Central memory CD4-positive, alpha-beta T cell (primary cell): ENCODE data around the gene PLA2G12A.
A peak's percentile ranks its signal among the peaks of the same experiment; 100 is the strongest.
"Not testable (repeated sequence)": the region's sequence is repeated elsewhere in the genome, so short reads cannot be mapped to it uniquely, and the experiment has no call there.

ENCODE experiments used
- DNase-seq: peaks from one replicate; pipeline ENCODE4 v3.0.0; 2022

The PLA2G12A gene

DNA sequence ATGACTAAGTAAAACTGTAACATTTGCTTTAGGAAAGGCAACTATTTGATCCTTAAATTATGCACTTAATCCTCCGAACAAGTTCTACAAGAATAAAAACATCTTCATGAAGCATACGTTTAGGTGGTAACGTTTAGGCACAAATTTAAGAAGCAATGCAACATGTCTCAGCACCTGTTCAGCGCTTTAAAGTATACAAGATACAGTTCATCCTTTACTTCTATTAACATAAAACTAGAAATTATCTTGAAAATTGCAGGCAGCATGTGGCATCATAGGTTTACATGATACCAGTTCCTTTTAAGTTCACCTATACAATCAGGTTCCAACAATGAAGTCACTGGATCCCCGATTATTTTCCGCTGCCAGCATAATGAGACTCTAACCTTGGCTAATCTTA, 1.5 kb downstream of the PLA2G12A start:
- DNase-seq, result no peak

DNA sequence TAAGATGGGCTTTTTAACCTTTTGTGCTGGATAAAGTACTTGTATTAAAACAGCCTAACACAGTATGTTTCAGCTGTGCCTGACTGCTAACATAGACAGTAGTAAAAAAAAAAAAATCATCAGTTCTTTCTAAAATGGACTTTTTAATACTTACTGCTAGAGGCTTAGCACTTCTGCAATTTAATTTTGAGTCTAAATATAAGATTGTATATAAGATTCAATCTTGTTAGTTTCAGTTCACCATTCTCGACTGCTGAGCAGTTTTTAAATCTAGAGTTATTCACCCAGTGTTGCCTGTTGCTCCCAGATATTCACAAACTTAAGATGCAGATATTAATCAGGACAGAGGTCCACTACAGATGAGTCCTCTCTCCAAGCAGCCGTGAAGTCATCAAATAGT, 6.8 kb downstream of the PLA2G12A start:
- DNase-seq, result no peak

DNA sequence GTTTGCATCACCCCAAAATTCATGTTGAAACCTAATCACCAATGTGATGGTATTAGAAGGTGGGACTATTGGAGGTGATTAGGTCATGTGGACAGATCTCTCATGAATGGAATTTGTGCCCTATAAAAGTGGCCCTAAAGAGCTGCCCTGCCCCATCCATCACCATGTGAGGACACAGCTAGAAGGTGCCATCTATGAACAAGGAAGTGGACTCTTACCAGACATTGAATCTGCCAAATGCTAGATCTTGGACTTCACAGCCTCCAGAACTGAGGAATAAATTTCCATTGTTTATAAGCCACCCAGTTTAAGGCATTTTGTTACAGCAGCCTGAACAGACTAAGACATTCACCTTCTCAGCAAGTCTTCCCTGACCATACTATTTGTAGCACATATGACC, 7.5 kb downstream of the PLA2G12A start:
- no peak for DNase-seq

DNA sequence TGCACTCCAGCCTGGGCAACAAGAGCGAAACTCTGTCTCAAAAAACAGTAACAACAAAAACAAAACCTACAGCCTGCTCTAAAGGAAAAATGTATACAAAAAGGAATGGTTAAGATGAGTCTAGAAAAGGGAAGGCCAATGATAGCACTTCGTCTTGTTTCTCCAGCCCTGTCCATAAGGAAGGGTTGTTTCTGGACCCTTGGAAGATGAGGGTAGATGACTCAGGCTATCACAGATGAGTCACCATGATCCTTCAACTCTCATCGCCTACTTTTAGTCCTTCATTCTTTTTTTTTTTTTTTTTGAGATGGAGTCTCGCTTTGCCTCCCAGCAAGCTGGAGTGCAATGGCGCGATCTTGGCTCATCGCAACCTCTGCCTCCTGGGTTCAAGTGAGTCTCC, 8.8 kb downstream of the PLA2G12A start:
- DNase-seq, result no peak

DNA sequence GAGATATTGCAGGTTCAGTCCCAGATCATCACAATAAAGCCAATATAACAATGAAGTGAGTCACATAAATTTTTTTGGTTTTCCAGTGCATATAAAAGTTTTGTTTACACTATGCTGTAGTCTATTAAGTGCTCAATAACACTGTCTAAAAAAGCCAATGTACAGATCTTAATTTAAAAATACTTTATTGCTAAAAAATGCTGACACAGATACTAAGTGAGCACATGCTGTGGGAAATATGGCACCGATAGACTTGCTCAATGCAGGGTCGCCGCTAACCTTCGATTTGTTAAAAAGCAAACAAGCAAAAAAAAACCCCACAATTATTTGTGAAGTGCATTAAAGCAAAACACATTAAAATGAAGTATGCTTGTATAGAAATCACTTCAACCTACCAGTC, 10.3 kb downstream of the PLA2G12A start:
- DNase-seq, result no peak

DNA sequence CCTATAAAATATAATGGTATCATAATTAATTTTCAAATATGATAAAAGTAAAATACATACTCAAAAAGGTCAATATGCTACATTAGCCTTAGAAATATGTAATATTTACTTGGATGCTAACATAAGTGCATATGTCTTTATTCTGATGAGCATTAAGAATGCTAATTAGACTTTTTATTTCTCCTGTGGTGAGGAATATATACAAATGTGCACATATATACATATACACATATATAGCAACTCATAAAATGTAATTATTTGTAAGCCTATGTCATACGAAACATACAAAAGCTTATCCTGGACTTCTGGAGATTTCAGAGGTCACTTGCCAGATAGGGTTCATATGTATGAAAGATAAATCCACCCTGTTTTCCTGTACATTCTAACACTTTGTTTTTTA, 11.1 kb downstream of the PLA2G12A start:
- no peak for DNase-seq

DNA sequence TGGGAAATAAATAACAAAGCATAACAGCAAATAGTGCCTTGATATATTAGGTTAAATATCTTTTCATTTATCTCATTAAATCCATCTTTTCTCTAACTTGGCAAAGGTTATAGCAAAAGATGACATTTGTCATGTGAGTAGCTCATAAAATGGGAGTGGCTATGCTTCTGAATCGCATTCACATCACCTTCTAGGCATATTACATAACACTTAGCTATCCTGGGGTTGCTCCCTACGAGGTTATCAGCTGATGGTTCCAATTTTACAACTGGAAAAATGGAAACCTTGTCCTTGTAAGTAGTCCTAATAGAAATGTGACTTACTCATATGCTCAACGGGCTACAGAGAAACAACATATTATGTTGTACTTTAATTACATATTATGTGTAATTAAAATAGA, 16.4 kb downstream of the PLA2G12A start:
- DNase-seq, result no peak

DNA sequence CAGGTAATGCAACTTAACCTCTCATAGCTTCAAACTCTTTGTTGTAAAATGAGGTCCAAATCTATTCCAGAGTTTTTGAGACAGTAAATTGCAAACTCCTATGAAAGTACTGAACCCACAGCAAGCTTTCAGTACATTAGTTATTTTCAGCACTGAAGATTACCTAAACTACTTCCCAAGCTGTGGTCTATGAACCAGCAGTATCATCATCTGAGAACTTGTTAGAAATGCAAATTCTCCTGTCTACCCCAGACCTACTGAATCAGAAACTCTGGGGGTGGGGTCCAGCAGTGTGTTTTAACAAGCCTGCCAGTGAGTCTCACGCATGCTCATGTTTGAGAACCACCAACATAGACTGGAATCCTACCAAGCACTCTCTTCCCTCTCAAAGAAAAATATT, 20.9 kb downstream of the PLA2G12A start:
- no peak for DNase-seq

DNA sequence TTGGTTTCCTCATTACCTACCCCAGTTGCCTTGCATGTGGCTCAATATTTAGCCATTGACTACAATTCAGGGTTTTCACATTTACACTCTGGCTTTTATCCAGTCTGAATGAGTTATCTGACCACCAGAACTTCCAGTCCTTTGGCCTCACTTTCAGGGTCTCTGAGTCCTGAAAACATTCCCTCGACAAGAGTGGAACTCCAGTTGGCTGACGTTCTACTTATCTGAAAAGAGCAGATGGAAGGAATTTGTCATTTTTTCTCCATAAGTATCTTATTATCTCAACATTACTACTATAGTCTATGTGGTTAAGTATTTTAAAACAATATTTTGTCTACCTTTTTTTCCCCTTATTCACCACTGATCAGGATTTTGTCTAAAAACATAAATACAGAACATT, 21.4 kb downstream of the PLA2G12A start:
- no peak for DNase-seq

DNA sequence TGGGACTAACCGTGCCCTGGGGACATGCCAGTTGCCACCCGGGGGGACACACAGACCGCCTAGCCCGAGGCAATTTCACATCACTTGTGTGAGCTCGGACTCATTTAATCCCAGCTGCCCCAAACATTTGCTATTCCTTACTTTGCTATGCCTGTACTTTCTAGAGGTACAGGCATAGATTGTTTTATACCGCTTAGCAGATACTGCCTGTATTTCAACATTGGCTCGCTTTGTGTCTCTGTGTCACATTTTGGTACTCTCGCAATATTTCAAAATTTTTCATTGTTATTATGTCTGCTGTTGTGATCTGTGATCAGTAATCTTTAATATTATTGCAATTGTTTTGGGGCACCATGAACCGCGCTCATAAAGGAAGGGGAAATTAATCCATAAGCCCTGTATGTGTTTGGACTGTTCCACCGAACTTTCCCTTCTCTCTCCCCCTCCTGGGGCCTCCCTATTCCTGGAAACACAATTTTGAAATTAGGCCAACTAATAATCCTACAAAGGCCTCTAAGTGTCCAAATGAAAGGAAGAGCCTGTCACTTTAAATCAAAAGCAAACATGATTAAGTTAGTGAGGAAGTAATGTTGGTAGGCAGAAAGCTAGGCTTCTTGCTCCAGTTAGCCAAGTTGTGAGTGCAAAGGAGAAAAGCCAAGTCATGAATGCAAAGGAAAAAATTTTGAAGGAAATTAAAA, 26.1 kb downstream of the PLA2G12A start:
- DNase-seq, result no peak

DNA sequence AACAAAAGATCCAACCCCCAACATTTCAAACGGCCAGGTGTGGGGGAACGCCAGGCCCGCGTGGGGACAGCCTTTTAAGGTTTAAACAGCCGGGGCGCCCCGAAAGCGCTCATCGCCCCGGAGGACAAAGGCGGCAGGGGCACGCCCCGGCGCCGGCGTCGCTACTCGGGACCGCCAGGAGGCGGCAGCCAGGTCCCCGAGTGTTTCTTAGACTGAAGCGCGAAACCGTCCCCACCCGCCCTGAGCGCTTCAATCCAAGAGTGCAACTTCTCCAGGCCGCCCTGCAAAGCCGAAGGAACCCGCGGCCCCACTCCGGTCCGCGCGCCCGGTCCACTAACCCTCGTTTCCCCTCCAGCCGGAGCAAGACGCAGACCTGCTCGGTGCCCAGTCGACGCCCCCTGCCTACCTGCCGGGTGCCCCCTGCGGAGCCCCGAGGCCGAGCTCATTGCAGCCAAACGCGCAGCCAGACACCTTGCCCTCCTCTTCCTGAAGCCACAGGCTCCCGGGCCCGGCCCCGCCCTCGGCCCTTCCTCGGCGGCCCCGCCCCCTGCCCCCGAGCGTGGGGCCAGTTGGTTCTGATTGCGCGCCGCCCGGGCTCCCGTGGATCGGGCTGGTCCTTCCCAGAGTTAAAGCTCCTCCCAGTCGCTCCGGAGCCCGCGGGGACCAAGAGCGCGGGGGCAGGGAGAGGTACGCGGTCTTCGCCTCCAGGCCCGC, 26.8 kb downstream of the PLA2G12A start, which contains the start of gene CASP6:
Gene CASP6, minus strand, starts transcription at position 496 of the 714 bp plus-strand sequence. Its CDS starts 50 bp downstream, at position 446.
- DNase-seq, result peak; percentile 70

DNA sequence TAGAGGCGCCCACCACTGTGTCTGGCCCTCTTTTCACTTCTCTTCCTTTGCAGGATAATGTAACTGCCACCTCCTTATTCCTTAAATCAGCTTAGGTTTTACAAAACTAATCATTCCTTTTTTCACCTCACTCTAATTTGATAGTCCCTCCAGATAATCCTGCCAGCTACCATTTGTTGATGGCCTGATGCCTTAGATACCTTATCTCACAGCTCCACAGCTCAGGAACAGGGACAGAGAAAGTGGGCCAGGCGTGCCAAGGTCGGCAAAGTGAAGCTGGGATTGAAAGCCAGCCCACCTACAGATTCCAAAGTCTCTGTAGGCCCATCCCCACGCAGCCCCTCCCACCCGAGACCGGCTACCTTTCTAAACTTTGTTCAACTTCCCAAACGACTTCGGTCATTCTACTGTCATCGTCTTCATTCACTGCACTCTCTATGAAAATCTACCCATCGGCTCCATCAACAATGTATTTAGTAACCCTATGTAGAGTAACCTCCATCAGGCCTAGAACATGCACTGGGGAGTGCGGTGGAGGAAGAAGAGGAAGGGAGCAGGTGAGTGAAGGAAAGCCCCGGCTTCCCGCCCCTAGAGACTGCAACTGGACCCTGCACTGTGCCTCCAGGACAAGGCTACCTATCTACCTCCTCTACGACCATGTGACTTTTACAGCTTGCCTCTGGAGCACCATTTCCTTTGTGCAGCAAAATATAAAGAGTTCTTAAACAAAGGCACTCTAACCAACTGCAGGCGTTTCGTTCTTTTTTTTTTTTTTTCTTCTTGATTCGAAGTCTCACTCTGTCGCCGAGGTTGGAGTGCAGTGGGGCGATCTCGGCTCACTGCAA, 28.1 kb downstream of the PLA2G12A start:
- DNase-seq, result no peak

DNA sequence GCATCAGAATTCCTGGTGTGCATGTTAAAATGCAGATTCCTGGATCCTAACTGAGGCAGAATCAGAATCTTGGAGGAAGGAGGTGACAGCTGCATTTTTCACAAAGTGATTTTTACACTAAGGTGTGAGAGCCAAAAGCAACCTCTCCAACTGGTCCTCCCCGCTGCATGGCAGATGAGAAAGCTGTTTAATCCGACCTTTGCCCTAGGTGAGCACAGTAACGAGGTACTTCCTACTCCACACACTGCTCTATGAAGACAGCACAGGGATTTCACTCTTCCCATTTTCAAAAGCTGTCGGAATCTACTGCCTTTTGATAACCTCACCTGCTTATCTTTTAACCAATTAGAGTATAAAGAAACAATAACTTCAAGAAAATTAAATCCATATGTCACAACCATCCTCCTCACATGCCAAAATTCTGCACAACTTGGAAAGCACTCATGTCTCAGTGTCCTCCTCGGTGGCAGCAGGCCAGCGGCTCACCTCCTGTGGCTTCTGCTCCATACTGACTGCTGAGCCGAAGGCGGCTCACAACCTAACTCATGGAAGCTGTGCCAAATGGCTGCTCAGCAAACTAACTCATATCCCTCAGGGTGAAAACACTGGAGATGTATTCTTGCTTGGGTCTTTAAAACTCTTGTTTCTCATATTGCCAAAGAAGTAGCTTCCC, 30.2 kb downstream of the PLA2G12A start:
- no peak for DNase-seq

DNA sequence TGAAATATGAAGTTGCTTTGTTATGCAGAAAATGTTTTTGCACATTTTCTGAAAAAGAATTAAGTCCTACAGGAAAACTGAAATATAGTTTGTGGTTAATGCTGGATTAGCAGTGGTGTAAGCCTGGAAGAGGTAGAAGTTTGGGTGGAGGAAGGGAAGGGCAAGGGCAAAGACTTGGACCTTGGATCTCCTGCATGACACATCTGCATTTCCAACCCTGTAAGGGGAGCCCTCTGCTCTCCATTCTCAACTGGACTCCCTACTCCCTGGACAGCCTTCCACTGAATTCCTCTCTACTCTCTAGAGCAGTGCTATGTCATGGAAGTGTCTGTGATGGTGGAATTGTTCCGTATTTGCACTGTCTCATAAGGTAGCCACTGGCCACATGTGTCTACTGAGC, 31.2 kb downstream of the PLA2G12A start:
- DNase-seq, result no peak

DNA sequence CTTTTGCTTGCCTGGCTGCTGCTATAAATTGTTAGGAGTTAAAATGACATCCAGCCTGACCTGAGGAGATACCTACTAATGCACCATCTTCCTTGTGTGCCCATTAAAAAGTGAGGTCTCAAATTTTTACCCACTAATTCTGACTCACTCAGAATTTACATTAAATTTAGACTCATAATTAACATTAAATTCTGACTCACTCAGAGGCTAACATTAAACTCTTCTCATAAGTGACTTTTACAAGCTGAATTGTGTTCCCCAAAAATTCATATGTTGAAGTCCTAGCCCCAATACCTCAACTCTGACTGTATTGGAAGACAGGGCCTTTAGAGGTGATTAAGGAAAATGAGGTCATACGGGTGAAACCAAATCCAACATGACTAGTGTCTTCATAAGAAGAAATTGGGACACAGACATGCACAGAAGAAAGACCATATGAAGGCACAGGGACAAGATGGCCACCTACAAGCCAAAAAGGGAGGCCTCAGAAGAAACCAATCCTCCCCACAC, 38.4 kb downstream of the PLA2G12A start:
- DNase-seq, result no peak

DNA sequence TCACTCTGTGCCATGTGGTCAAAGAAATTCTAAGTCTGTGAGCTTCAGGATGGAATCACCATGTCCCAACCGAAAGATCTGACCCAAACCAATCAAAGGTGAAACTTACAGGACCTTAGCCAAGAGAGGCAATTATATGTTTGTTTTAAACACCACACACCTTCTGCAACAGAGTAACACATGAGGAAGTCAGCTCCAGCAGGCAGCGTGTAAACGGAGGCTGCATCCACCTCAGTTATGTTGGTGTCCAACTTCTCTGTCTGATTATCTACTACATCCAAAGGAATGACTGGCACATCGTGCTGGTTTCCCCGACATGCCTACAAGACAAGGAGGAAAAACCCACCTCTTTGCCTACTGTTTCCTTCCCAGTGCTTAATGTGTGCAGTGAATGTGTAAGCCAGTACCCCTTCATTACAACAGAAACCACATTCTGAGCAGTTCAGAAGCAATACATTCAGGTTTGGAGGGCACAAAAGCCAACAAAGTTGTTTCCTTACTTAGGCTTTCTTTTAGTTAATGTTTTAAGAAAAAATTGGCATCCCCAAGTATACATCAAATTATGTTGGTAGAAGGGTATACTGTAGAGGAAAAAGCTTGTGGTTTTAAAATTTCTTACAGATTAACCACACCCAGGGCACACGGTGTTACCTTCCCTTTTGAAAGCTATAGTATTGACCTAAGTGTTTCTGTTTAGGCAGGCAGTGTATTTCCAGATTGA, 39.0 kb downstream of the PLA2G12A start:
- DNase-seq, result peak; percentile 31

DNA sequence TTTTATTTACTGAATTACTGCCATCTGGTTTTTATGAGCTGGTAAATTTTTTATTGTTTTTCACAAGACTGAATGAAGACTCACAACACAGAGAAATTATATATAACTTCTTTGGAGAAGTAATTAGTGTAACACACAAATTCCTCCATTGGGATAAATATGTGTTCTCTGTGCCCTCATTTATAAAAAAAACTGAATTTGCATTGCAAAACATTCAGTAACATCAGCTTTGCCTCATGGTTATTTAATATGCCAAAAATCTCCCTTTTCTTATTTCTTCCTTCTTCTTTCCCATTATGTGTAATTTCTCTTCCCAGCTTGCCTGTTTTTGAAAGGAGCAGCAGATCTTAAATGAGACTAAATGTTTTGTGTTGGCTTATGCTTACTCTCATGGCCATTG, 45.1 kb downstream of the PLA2G12A start:
- no peak for DNase-seq

DNA sequence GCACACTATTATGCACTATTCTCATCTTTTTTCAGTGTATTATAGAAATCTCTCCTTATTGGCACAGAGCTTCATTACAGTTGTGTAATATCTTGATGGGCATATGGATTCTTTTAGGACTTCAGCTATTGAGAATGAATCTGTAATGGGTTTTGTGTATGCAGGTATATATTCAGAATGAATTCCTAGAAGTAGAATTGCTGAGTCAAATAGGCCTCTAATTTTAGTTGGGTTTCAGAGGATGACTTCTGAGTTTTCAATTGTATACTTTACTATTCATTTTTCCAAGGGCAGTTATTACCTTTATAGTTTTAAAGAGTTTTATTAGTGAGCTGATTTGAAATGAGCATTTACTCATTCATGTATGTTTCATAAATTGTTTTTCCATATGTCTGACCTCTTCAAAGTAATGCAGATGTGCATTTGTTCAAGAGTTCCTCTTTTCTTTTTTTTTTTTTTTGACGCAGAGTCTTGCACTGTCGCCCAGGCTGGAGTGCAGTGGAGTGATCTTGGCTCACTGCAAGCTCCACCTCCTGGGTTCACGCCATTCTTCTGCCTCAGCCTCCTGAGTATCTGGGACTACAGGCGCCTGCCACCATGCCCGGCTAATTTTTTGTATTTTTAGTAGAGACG, 46.1 kb downstream of the PLA2G12A start:
- DNase-seq, result no peak

DNA sequence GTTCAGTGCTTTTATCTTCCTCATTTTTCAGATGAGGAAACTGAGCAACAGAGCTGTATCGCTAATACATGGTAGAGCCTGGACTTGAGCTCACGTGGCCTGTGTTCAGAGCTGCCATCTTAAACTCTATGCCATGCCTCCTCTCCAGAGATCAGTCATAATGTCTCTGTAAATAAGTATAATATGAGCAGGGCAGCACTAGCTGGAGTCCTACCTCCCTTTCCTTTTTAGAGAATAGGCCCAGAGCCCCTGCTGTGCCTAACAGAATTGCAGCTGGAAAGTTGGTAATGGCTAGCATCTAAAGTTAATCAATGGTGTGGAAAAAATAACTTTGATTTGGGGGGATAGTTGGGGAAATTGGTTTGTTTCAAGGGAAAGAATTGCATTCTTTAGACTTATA, 47.0 kb downstream of the PLA2G12A start:
- DNase-seq, result no peak

DNA sequence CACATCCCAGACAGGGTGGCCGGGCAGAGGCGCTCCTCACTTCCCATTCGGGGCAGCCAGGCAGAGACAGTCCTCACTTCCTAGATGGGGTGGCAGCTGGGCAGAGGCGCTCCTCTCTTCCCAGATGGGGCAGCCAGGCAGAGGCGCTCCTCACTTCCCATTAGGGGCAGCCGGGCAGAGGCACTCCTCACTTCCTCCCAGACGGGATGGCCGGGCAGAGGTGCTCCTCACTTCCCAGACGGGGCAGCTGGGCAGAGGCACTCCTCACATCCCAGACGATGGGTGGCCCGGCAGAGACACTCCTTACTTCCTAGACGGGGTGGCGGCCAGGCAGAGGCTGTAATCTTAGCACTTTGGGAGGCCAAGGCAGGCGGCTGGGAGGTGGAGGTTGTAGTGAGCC, 50.9 kb downstream of the PLA2G12A start:
- DNase-seq, result not testable (repeated sequence)

DNA sequence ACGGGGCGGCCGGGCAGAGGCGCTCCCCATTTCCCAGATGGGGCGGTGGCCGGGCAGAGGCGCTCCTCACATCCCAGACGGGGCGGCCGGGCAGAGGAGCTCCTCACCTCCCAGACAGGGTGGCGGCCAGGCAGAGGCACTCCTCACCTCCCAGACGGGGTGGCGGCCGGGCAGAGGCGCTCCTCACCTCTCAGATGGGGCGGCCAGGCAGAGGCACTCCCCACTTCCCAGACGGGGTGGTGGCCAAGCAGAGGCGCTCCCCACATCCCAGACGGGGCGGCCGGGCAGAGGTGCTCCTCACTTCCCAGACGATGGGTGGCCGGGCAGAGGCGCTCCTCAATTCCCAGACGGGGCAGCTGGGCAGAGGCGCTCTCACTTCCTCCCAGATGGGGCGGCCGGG, 51.4 kb downstream of the PLA2G12A start:
- not testable (repeated sequence) for DNase-seq

DNA sequence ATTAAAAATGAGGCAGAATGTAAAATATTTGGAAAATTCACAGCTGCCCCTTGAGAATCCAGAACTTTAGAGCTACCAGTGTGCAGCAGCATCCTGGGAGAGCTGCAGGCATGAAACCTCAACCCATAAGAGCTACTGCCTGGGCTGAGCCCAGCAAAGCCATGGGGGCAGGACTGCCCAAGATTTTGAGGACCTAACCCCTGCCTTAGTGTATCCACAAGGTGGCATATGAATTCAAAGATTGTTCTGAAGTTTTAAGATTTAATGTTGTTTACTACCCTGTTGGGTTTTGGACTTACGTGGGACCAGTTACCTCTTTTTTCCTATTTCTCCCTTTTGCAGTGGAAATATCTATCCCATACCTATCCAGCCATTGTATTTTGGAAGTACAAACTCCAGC, 53.0 kb downstream of the PLA2G12A start:
- DNase-seq, result no peak
